ENCODE results near the gene FGL2.
A peak's percentile ranks its signal among the peaks of the same experiment; 100 is the strongest.
"Not testable (repeated sequence)": the region's sequence is repeated elsewhere in the genome, so short reads cannot be mapped to it uniquely, and the experiment has no call there.

The FGL2 gene

DNA sequence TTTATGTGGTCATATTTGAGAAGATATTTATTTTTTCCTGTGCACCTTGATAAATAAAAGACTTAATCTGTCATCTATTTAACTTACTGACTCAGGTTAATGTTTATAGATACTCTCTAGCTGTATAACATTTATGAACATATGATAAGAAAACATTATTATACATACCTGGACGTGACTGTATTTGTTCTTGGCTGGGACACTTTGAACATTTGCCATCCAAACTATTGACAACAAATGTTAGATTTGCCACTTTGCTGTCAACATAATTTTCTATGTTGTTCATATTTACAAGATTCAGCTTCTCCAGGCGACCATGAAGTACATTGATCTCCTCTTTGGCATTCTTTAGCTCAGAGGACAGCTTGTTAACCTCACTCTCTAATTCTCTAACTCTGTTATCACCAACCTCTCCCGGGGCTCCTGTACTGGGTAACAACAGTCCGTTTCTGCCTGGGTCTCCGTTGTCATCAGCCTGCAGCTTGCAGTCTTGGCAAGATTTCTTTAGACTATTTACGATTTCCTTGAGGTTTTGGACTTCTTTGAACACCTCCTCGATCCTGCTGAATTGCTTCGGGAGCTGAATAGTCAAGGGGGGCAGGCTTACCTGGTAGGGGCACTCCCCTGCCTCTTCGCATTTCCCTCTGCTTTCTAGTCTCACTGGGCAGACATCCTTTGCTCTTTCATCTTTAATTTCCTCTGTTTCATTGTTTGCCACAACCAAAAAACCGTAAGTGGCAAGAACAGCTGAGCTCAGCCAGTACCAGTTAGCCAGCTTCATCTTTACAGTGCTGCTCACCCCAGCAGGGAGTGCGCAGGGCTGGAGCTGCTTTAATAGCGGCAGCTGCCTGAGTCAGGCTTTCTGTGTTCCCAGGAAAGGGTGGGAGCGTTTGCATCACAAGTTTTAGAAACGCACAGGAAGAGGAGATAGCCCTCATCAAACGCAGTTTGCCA is at the start of gene FGL2:
FGL2 (minus strand) TSS at position 807 of the 954 bp plus-strand sequence; CDS start at position 781, 26 bp downstream.
- peak; percentile 49 to 58 for ATAC-seq

- no peak for ATAC-seq
Measured at GRCh38 chr7:77248154-77248553, 48.5 kb upstream of the FGL2 start.

GRCh38 chr7:77247206-77247850 is 47.7 kb upstream of the FGL2 start:
- peak; percentile 86 to 97 for ATAC-seq

GRCh38 chr7:77246026-77246640 is 46.5 kb upstream of the FGL2 start:
- ATAC-seq = no peak

GRCh38 chr7:77245015-77245755 is 45.6 kb upstream of the FGL2 start:
- no peak for ATAC-seq

DNA sequence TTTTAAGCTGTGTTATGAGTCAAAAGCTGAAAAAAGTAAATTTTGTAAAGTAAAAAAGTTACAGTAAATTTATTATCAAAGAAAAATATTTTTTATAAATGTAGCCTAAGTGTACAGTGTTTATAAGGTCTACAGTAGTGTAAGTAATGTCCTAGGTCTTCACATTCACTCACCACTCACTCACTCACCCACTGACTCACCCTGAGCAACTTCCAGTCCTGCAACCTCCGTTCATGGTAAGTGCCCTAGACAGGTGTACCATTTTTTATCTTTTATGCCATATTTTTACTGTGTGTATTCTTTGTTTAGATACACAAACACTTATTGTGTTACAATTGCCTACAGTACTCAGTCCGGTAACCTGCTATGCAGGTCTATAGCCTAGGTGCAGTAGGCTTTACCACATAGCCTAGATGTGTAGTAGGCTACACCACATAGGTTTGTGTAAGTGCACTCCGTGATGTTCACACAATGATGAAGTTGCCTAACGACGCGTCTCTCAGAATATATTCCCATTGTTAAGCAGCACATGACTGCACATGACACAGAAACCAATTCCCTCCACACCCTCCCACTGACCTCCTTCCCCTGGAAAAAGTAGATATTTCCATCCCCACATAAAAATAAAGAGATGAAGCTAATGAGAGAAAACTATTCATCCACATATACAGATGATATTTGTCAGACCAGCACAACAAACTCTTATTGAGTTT is 44.8 kb upstream of the FGL2 start:
- ATAC-seq = no peak

GRCh38 chr7:77242554-77242953 is 42.9 kb upstream of the FGL2 start:
- no peak for ATAC-seq

- no peak for ATAC-seq
Measured at GRCh38 chr7:77242068-77242467, 42.4 kb upstream of the FGL2 start.

- ATAC-seq = no peak
Measured at GRCh38 chr7:77239471-77239870, 39.9 kb upstream of the FGL2 start.

DNA sequence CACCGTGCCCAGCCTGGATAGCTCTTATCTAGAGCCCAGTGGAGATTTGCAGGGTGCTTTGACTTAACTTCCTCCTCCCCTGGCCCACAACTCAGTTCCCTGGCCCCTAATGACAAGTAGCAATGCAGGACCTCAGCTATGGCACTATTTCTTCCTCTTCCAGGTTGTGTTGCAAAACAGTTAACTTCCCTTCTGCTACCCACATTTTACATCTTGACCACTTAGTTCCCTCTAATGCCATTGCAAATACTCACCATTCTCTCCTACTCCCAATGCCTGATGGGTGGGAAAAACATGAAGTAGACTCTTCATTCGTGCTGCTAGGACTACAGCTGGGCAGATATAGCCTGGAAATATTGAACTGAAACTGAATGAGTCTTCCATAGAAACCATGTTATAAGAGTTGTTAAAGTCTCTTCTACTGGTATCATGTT is 39.1 kb upstream of the FGL2 start:
- no peak for ATAC-seq

GRCh38 chr7:77235276-77235675 is 35.7 kb upstream of the FGL2 start:
- ATAC-seq = no peak

DNA sequence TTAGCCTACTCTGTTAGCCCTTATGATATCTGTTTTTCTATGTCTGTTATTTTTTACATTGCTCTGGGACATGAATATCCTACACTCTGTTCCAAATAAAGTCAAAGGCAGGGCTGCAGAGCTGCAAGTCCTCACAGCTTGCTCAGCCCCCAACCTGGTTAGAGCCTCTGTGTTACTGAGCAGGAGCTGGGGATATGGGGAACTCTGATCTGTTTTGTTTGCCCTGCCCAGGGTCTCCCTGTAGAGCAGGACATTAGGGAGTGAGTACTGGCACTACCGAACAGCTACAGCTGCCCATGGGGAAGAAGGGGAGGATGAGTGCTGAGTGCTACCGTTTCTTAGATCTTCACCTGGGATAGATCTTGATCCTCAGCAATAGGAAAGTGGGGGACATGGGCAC is 32.8 kb upstream of the FGL2 start:
- no peak for ATAC-seq

DNA sequence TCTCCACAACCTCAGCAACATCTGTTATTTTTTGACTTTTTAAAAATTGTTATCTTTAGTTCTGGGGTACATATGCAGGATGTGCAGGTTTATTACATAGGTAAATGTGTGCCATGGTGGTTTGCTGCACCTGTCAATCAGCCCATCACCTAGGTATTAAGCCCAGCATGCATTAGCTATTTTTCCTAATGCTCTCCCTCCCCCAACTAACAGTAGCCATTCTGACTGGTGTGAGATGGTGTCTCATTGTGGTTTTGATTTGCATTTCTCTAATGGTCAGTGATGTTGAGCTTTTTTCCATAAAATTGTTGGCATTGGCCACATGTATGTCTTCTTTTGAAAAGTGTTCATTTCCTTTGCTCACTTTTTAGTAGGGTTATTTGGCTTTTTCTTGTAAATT is 29.2 kb upstream of the FGL2 start:
- not testable (repeated sequence) for ATAC-seq

- ATAC-seq = no peak
Measured at GRCh38 chr7:77226357-77226839, 26.8 kb upstream of the FGL2 start.

GRCh38 chr7:77223261-77223660 is 23.6 kb upstream of the FGL2 start:
- no peak for ATAC-seq

- ATAC-seq = no peak
Measured at GRCh38 chr7:77222819-77223218, 23.2 kb upstream of the FGL2 start.

DNA sequence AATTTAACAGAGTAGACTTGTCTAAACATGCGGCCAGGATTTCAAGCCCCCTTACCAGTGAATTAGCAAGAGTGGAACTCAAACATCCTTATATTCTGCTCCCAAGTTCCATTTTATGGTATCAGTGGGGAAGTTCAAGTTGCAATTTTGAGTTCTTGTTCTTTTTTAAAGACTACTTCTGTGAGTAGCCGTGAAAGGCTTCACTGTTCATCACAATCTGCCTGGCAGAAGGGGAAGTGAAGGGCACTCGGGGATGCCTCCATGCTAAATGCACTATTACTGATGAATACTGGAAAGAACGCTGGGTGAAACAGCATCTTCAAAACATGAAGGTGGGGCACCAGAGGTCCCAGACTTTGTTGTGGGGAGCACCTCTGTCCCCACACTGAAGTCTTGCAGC is 22.4 kb upstream of the FGL2 start:
- no peak for ATAC-seq

- ATAC-seq = not testable (repeated sequence)
Measured at GRCh38 chr7:77219701-77220331, 20.2 kb upstream of the FGL2 start.

DNA sequence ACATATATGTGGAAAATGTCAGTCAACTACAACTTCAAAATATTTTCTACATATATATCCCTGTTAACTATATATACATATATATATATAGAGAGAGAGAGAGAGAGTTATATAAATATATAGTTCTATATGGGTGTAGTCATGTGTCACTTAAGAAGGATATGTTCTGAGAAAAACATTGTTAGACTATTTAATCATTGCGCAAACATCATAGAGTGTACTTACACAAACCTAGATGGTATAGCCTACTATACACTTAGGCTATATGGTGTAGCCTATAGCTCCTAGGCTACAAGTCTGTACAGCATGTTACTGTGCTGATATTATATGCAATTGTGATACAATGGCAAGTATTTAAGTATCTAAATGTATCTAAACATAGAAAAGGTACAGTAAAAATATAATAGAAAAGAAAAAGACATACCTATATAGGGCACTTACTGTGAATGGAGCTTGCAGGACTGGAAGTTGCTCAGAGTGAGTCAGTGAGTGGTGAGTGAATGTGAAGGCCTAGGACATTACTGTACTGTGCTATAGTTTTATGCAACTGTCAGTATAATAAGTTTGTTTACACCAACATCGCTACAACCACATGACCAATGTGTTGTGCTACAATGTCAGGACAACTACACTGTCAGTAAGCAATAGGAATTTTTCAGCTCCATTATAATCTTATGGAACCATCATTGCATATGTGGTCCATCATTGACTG is 18.0 kb upstream of the FGL2 start:
- ATAC-seq = no peak

DNA sequence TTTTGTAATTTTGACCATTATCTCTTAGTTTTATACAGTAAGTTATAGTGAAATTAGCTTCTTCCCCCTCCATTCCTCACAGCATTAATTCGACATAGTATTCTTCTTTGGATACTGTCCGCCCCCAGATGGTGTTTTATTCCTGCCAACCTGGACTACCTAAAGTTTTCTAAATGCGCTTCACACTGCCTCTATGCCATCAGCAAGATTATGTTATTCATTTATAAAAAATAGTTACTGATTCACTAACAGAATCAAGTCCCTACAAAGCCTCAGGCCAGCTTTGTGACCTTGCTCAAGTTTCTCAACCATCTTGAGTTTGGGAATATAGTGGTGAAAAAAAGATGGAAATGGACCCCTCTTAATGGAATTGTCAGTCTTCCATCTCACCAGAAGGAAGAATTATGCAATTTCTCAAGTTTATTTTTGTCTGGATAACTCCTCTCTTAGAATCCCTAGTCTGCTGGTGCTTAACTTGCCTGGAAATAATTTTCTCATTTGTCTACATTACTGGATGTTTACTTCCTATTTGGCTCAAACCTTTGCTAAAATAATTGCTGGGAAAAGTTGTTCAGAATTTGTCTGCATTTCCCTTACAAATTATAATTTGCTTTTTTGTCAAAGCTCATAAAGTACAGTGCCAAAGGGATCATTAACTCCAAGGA is 16.7 kb upstream of the FGL2 start:
- no peak for ATAC-seq
